Osteoblast (primary cell): ENCODE results near the gene GPR107. TPM values are rescaled to one million over a fixed set of nuclear protein-coding genes. Genes with fewer than 3 reads are reported as not detected.
"Not testable (repeated sequence)": the region's sequence is repeated elsewhere in the genome, so short reads cannot be mapped to it uniquely, and the experiment has no call there.

Experiments used
- DNase-seq: peaks from one replicate; pipeline ENCODE4 v3.0.0; 2011; ENCODE audit warnings: low spot score, mixed read lengths; ENCODE audit not compliant: insufficient read length; ENCODE audit errors: missing footprints
- H2AFZ ChIP-seq: 2 replicates; pipeline ENCODE4 v1.6.0; 2011; ENCODE audit warnings: mild to moderate bottlenecking, low read length
- H3K27ac ChIP-seq: 2 replicates; pipeline ENCODE4 v1.5.1; 2011; ENCODE audit warnings: mild to moderate bottlenecking, low read depth, low read length, moderate library complexity
- H3K27me3 ChIP-seq: 2 replicates; pipeline ENCODE4 v1.6.0; 2012; ENCODE audit warnings: mild to moderate bottlenecking, control low read depth, inconsistent platforms, low read length, moderate library complexity; ENCODE audit not compliant: insufficient read depth
- H3K36me3 ChIP-seq: 2 replicates; pipeline ENCODE4 v1.5.1; 2011; ENCODE audit warnings: mild to moderate bottlenecking, low read length, control low read depth, moderate library complexity; ENCODE audit not compliant: insufficient read depth
- H3K4me1 ChIP-seq: 2 replicates; pipeline ENCODE4 v1.5.1; 2011; ENCODE audit warnings: mild to moderate bottlenecking, low read length, control low read depth, moderate library complexity; ENCODE audit not compliant: insufficient read depth
- H3K4me2 ChIP-seq: 2 replicates; pipeline ENCODE4 v1.6.0; 2011; ENCODE audit warnings: mild to moderate bottlenecking, low read length; ENCODE audit not compliant: insufficient read depth
- H3K4me3 ChIP-seq: fragments of 200-600 bp; sonication (generic); 3 replicates; pipeline ENCODE4 v1.5.1; 2012; ENCODE audit warnings: mild to moderate bottlenecking, low read length, inconsistent platforms; ENCODE audit not compliant: insufficient read depth
- H3K79me2 ChIP-seq: 2 replicates; pipeline ENCODE4 v1.6.0; 2012; ENCODE audit warnings: mild to moderate bottlenecking, low read length, control low read depth, inconsistent platforms; ENCODE audit not compliant: insufficient read depth
- H3K9me3 ChIP-seq: 2 replicates; pipeline ENCODE4 v1.5.1; 2011; ENCODE audit warnings: low read depth, low read length, control low read depth
- H4K20me1 ChIP-seq: 2 replicates; pipeline ENCODE4 v1.6.0; 2012; ENCODE audit warnings: mild to moderate bottlenecking, low read length, control low read depth; ENCODE audit not compliant: insufficient read depth
- total RNA-seq: library from RNA; depleted of rRNA; stranded (reverse); fragments of >200 nt; gene quantifications from 2 replicates; pipeline ENCODE4 v1.2.3, GENCODE V29; 2012
- TF ChIP-seq, protein P1 (sequence below): IDR thresholded peaks from 2 replicates; pipeline ENCODE4 v1.5.1; 2011; ENCODE audit warnings: mild to moderate bottlenecking, low read depth, low read length, moderate library complexity; ENCODE audit errors: extremely low read depth

The GPR107 gene
- 25.3 and 30.1 TPM in 2 replicates for total RNA-seq

DNA sequence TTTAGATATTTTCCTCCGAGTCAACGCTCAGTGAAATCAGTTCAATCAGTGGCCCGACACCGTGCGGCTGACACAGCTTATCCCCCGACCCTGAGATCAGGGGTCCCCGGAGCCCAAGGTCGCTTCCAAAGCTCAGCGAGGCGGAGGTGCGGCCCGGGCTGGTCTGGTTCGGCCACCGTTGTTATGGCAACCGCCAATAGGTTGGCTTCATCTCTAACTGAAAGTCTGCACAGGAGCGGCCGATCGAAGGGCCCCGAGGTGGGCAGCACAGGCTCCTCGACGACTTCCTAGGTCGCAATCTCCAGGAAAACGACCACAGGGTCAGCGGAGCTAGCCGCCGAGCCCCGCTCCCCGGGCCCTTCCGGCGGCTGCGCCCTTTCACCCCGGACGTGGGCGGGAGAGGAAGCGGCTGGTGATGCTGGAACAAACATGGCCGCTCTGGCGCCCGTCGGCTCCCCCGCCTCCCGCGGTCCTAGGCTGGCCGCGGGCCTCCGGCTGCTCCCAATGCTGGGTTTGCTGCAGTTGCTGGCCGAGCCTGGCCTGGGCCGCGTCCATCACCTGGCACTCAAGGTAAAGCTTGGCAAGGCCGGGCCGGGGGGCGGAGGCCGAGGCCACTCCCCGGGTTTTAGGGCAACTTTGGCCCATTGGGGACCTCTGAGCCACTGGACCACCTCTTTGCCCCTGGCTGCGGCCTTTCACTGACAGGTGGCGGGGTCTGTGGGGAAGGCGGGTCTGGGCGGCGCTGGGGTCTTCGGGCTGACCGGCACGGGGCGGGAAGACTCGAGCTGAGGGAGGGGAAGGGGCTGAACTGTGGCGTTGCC lies at the start of gene GPR107:
GPR107 (plus strand) TSS at position 403 of the 821 bp plus-strand sequence; CDS start at position 430, 27 bp downstream.
- Histone ChIP-seq H3K27me3 (no peaks in the 10 kb centered on the region), H2AFZ (peak within 1 kb of the TSS; percentile 94), H3K9me3 (no peaks in the 10 kb centered on the region), H3K4me3 (peak within 1 kb of the TSS; percentile 88), H3K27ac (peak within 1 kb of the TSS; percentile 89), H3K36me3 (peaks cover 2% of the 10 kb centered on the region), H3K4me1 (peaks cover 14% of the 10 kb centered on the region), H4K20me1 (peaks cover 17% of the 10 kb centered on the region), H3K79me2 (peaks cover 54% of the 10 kb centered on the region), H3K4me2 (peak within 1 kb of the TSS; percentile 80)
- TF ChIP-seq, protein P1, sequence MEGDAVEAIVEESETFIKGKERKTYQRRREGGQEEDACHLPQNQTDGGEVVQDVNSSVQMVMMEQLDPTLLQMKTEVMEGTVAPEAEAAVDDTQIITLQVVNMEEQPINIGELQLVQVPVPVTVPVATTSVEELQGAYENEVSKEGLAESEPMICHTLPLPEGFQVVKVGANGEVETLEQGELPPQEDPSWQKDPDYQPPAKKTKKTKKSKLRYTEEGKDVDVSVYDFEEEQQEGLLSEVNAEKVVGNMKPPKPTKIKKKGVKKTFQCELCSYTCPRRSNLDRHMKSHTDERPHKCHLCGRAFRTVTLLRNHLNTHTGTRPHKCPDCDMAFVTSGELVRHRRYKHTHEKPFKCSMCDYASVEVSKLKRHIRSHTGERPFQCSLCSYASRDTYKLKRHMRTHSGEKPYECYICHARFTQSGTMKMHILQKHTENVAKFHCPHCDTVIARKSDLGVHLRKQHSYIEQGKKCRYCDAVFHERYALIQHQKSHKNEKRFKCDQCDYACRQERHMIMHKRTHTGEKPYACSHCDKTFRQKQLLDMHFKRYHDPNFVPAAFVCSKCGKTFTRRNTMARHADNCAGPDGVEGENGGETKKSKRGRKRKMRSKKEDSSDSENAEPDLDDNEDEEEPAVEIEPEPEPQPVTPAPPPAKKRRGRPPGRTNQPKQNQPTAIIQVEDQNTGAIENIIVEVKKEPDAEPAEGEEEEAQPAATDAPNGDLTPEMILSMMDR, result no peak
- peak; percentile 99 for DNase-seq

DNA sequence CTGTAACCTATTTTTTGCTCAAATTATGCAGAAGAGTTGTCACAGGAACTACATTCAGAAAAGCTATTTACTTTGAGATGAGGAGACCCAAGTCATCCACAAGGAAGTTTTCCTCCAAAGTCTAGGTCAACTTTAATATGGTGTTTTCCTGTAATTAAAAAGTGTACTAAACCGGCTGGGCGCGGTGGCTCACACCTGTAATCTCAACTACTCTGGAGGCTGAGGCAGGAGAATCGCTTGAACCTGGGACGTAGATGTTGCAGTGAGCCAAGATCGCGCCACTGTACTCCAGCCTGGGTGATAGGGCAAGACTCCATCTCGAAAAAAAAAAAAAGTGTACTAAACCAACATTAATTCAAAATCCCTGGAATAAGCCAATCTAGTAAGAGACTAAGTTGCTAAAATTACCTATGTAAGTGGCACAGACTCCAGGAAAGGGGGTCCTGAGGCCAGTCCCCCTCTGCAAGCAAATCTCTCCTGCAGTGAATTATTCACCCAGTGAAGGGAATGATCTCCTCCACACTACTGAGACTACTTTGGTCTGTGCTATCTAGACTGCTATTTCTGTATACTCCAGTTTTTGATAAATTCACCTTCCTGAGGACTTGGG lies 49.7 kb upstream of the GPR107 start:
- H3K36me3 ChIP-seq, result no peaks in the 10 kb centered on the region
- H3K4me1 ChIP-seq, result no peaks in the 10 kb centered on the region
- no peak overlapping the region for H3K27ac ChIP-seq
- peaks cover 12% of the 10 kb centered on the region for H3K79me2 ChIP-seq
- no peak overlapping the region for H2AFZ ChIP-seq
- TF ChIP-seq, protein P1, result no peak
- DNase-seq, result peak; percentile 29
- no peak overlapping the region for H3K4me3 ChIP-seq
- no peaks in the 10 kb centered on the region for H3K27me3 ChIP-seq
- H3K9me3 ChIP-seq, result no peaks in the 10 kb centered on the region
- peaks cover 8% of the 10 kb centered on the region for H4K20me1 ChIP-seq
- no peak overlapping the region for H3K4me2 ChIP-seq

DNA sequence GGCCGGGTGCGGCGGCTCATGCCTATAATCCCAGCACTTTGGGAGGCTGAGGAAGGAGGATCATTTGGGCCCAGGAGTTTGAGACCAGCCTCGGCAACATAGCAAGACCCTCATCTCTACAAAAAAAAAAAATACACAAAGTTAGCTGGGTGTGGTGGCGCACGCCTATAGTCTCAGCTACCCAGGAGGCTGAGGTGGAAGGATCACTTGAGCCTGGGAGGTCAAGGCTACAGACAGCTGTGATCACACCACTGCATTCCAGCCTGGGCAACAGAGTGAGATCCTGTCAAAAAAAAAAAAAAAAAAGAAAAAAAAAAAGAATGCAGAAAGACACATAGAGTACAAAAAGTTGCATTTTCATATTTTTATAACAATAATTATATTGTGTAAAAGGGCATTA lies 46.8 kb upstream of the GPR107 start:
- not testable (repeated sequence) for H3K4me3 ChIP-seq, DNase-seq, H3K4me2 ChIP-seq, H2AFZ ChIP-seq, H3K9me3 ChIP-seq, H3K36me3 ChIP-seq, H3K27ac ChIP-seq, H3K4me1 ChIP-seq, H3K27me3 ChIP-seq
- peaks cover 26% of the 10 kb centered on the region for H3K79me2 ChIP-seq
- peaks cover 14% of the 10 kb centered on the region for H4K20me1 ChIP-seq

DNA sequence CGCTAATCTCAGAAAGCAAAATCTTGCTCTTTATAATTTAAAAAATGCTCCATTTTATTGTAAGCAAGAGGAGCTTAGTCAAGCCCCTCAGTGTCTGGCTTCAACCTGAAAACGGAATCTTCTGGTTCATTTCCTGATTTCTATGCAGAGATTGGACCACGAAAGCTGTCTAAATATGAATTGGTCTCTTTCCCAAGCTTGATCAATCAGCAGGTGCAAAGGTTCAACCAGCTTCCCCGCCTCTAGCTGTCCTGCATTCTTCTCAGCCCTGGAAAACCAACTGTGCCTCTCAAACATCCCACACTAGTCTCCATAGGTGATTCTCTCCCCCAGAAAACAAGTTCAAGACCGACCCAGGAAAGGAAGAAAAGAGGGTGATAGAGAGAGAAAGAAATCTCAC lies 45.2 kb upstream of the GPR107 start:
- Histone ChIP-seq H3K4me1 (no peaks in the 10 kb centered on the region), H3K79me2 (peaks cover 25% of the 10 kb centered on the region), H3K27me3 (no peaks in the 10 kb centered on the region), H3K9me3 (peaks cover 2% of the 10 kb centered on the region), H4K20me1 (peaks cover 18% of the 10 kb centered on the region), H3K4me3 (no peak overlapping the region), H3K27ac (no peak overlapping the region), H3K36me3 (no peaks in the 10 kb centered on the region), H3K4me2 (no peak overlapping the region), H2AFZ (no peak overlapping the region)
- TF ChIP-seq, protein P1, result no peak
- DNase-seq, result no peak

DNA sequence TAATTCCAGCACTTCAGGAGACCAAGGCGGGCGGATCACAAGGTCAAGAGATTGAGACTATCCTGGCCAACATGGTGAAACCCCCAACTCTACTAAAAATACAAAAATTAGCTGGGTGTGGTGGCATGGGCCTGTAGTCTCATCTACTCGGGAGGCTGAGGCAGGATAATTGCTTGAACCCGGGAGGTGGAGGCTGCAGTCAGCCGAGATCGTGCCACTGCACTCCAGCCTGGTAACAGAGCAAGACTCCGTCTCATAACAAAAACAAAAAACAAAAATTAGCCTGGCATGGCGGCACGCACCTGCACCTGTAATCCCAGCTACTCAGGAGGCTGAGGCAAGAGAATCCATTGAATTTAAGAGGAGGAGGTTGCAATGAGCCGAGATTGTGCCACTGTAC lies 44.2 kb upstream of the GPR107 start:
- H3K27ac ChIP-seq, DNase-seq, H3K4me2 ChIP-seq, H3K36me3 ChIP-seq, H3K4me3 ChIP-seq, H3K27me3 ChIP-seq, H3K4me1 ChIP-seq, H3K9me3 ChIP-seq, H2AFZ ChIP-seq: not testable (repeated sequence)
- H4K20me1 ChIP-seq, result peaks cover 20% of the 10 kb centered on the region
- peaks cover 24% of the 10 kb centered on the region for H3K79me2 ChIP-seq
